Lower lobe of right lung (tissue), 2 donors: ENCODE measurements around the gene LPIN1. TPM values are rescaled to one million over a fixed set of nuclear protein-coding genes. Genes with fewer than 3 reads are reported as not detected.

ENCODE experiments used
- ATAC-seq, 2 donors: fragments of 200-7000 bp; cut with Tn5 transposase; one replicate each; pipeline ENCODE4 v1.9.1; 2020 to 2022; ENCODE audit warnings: mild to moderate bottlenecking in 2 of 2, moderate library complexity in 2 of 2
- DNase-seq: peaks from one replicate; pipeline ENCODE4 v3.0.0-alpha.2; 2020
- H3K27ac ChIP-seq: fragments of 200-600 bp; one replicate; pipeline ENCODE4 v1.8.0; 2022
- H3K27me3 ChIP-seq: fragments of 200-600 bp; one replicate; pipeline ENCODE4 v1.8.0; 2022; ENCODE audit warnings: low read depth
- H3K36me3 ChIP-seq: fragments of 200-600 bp; one replicate; pipeline ENCODE4 v1.8.0; 2022; ENCODE audit warnings: mild to moderate bottlenecking
- H3K4me1 ChIP-seq: fragments of 200-600 bp; one replicate; pipeline ENCODE4 v1.8.0; 2022
- H3K4me3 ChIP-seq: fragments of 200-600 bp; one replicate; pipeline ENCODE4 v1.8.0; 2022; ENCODE audit warnings: mild to moderate bottlenecking
- H3K9me3 ChIP-seq: fragments of 200-600 bp; one replicate; pipeline ENCODE4 v1.8.0; 2022
- CTCF ChIP-seq: fragments of 200-600 bp; IDR thresholded peaks from one replicate; pipeline ENCODE4 v1.8.0; 2022; ENCODE audit warnings: antibody characterized with exemption, mild to moderate bottlenecking
- intact Hi-C: fragments of 100-400 bp; cut with DNase I; formaldehyde crosslinking; loops from one replicate; pipeline ENCODE4 v1.11.0; 2022
- long read RNA-seq: library from polyadenylated mRNA; unstranded; transcript quantifications from one replicate; pipeline ENCODE4 v2.0.0, GENCODE V29; 2021
- total RNA-seq: library from RNA; stranded (reverse); fragmentation: NEBNext Ultra II Directional; extraction: Animal tissue kit (Norgen Biotek cat#: 25700); gene quantifications from one replicate; pipeline ENCODE4 v1.2.1, GENCODE V29; 2021
- donor health status: DM: no; HTN: yes; CAD: no; lungs with severe emphysema.

Gene LPIN1
- total RNA-seq, result 52.7 TPM
- long read RNA-seq, full-length matches to known transcripts, result 7 of 49 reads
- long read RNA-seq, partial matches to known transcripts, result 16 of 49 reads
- long read RNA-seq, other reads (novel, unspliced or antisense), result 26 of 49 reads

GRCh38 chr2:11746376-11746806, at the start of gene LPIN1:
TSS of gene LPIN1 (plus strand) at chr2:11746632. CDS start at chr2:11765542, 18,910 bp downstream.
- no peaks in the 10 kb centered on the region for H3K9me3 ChIP-seq
- H3K4me3 ChIP-seq, result peak within 1 kb of the TSS; percentile 95
- no peaks in the 10 kb centered on the region for H3K36me3 ChIP-seq
- intact Hi-C loops, result no loop called here
- ATAC-seq, result peak; percentile 89 to 92
- TF ChIP-seq CTCF, result peak; percentile 23
- peaks cover 74% of the 10 kb centered on the region for H3K4me1 ChIP-seq
- peak within 1 kb of the TSS; percentile 88 for H3K27ac ChIP-seq
- H3K27me3 ChIP-seq, result no peaks in the 10 kb centered on the region
- DNase-seq, result peak; percentile 92

GRCh38 chr2:11696736-11697102, 49.7 kb upstream of the LPIN1 start:
- no peaks in the 10 kb centered on the region for H3K36me3 ChIP-seq
- no peak overlapping the region for H3K4me3 ChIP-seq
- H3K27ac ChIP-seq, result peak overlapping the region; percentile 63
- peaks cover 4% of the 10 kb centered on the region for H3K27me3 ChIP-seq
- ATAC-seq, result no peak
- no peak for DNase-seq
- H3K9me3 ChIP-seq, result no peaks in the 10 kb centered on the region
- no peak for TF ChIP-seq CTCF
- intact Hi-C loops, result no loop called here
- H3K4me1 ChIP-seq, result peaks cover 21% of the 10 kb centered on the region

- Histone ChIP-seq H3K27ac (peak overlapping the region; percentile 63), H3K4me3 (no peak overlapping the region), H3K4me1 (peaks cover 21% of the 10 kb centered on the region), H3K27me3 (peaks cover 4% of the 10 kb centered on the region), H3K36me3 (no peaks in the 10 kb centered on the region), H3K9me3 (no peaks in the 10 kb centered on the region)
- intact Hi-C loops, result no loop called here
- no peak for DNase-seq
- no peak for TF ChIP-seq CTCF
- ATAC-seq, result peak; percentile 15 to 58
Observed at GRCh38 chr2:11697103-11697871, 49.1 kb upstream of the LPIN1 start.

GRCh38 chr2:11698009-11698922, 48.2 kb upstream of the LPIN1 start:
- peak overlapping the region; percentile 63 for H3K27ac ChIP-seq
- peaks cover 21% of the 10 kb centered on the region for H3K4me1 ChIP-seq
- H3K4me3 ChIP-seq, result no peak overlapping the region

More at GRCh38 chr2:11698009-11698922, 48.2 kb upstream of the LPIN1 start:
- intact Hi-C loops, result no loop called here
- peak; percentile 80 to 82 for ATAC-seq
- TF ChIP-seq CTCF, result peak; percentile 19
- no peaks in the 10 kb centered on the region for H3K36me3 ChIP-seq
- peaks cover 4% of the 10 kb centered on the region for H3K27me3 ChIP-seq
- H3K9me3 ChIP-seq, result no peaks in the 10 kb centered on the region
- peak; percentile 63 for DNase-seq
